ENCODE results near the gene XG.
"Not testable (repeated sequence)": the region's sequence is repeated elsewhere in the genome, so short reads cannot be mapped to it uniquely, and the experiment has no call there.

The XG gene

DNA sequence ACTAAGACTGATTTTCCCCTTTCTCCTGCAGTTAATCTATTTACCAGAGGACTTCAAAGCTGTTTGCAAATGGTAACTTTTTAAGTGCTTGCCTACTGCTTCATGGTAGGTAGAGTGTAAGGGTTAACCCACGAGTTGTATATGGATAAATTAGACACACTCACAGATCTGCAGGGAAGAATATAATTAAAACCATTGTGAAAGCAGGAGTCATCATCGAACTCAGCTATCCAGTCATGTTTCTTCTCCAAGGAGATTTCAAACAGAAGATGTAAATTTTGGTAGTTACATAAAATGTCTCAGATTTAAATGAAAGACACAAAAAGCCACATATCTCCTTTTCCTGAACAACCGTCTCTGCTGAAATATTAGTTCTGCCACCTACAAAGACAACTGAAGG lies 549 bp upstream of the XG start:
- DNase-seq (ENCODE audit: low read depth), result no peak
- no peak overlapping the region for H3K4me3 ChIP-seq (ENCODE audit: low read depth, low read length)
- no peak for TF ChIP-seq MAX (IDR thresholded peaks at IDR 0.05; ENCODE audit: low read depth, low read length)
- no peak for TF ChIP-seq POLR2A (IDR thresholded peaks at IDR 0.05; ENCODE audit: extremely low read depth, insufficient read length)
- no peak for TF ChIP-seq MYC (IDR thresholded peaks at IDR 0.05; ENCODE audit: low read depth, low read length)
- TF ChIP-seq CTCF (IDR thresholded peaks at IDR 0.05; ENCODE audit: low read depth, low read length), result no peak

DNA sequence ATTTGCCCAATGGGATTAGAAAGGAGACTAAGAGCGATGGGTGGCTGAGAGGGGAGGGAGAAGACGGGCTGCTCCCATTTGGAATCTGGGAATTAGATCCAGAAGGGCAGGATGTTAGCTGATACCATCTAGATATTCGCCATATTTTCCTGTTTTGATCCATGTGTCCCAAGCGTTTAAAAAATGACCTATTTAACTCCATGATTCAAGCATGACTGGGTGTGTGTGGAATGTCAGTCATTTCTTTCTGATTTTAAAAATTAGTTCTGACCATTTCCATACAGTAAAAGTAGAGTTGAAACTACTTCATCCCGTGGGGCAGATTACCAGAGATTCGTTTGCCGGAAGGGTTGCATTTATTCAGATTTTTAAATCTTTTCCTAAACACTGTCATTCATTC lies 601 bp downstream of the XG start:
- not testable (repeated sequence) for H3K4me3 ChIP-seq (ENCODE audit: low read depth, low read length); DNase-seq (ENCODE audit: low read depth)

DNA sequence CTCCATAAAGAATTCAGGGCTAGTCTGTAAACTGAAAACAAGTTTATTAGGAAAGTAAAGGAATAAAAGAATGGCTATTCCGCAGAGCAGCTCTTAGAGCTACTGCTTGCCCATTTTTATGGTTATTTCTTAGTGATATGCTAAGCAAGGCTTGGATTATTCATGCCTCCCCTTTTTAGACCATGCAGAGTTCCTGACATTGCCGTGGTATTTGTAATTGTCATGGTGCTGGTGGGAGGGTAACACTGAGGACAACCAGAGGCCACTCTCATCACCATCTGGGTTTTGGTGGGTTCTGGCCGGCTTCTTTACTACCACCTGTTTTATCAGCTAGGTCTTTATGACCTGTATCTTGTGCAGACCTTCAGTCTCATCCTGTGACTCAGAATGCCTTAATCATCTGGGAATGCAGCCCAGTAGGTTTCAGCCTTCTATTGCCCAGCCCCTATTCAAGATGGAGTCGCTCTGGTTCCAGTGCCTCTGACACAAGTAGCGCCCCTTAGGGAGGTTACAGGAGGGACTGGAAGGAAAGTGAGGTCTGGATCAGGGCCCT lies 3.4 kb downstream of the XG start:
- not testable (repeated sequence) for DNase-seq (ENCODE audit: low read depth); H3K4me3 ChIP-seq (ENCODE audit: low read depth, low read length)

- DNase-seq (ENCODE audit: low read depth), result no peak
- H3K4me3 ChIP-seq (ENCODE audit: low read depth, low read length), result no peak overlapping the region
- TF ChIP-seq MAX (IDR thresholded peaks at IDR 0.05; ENCODE audit: low read depth, low read length) (no peak), MYC (IDR thresholded peaks at IDR 0.05; ENCODE audit: low read depth, low read length) (no peak), POLR2A (IDR thresholded peaks at IDR 0.05; ENCODE audit: extremely low read depth, insufficient read length) (no peak)
These were observed 4.7 kb downstream of the XG start for GRCh38 chrX:2756548-2756947.

GRCh38 chrX:2761246-2761645 lies 9.4 kb downstream of the XG start:
- DNase-seq (ENCODE audit: low read depth), result no peak
- no peak for TF ChIP-seq CTCF (IDR thresholded peaks at IDR 0.05; ENCODE audit: low read depth, low read length)
- H3K4me3 ChIP-seq (ENCODE audit: low read depth, low read length), result no peak overlapping the region

DNA sequence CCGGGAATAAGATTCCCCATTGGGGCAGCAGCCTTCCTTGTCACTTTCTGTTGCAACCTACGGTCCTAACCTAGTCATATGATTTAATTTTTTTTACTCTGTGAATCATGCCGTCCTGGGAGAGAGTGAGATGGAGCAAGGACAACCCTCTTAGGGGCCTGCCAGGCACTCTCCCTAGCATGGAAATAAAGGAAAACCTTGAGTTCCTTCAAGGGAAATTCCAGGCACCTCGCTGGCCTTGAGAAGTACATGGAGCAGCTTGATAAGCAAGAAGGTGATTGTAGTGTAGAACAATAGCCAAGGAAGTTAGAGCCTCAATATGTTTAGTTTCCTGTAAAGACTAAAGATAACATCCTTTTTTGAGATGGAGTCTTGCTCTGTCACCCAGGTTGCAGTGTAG lies 10.8 kb downstream of the XG start:
- not testable (repeated sequence) for DNase-seq (ENCODE audit: low read depth); H3K4me3 ChIP-seq (ENCODE audit: low read depth, low read length)

GRCh38 chrX:2764766-2765548 lies 13.1 kb downstream of the XG start:
- not testable (repeated sequence) for H3K4me3 ChIP-seq (ENCODE audit: low read depth, low read length); DNase-seq (ENCODE audit: low read depth)

DNA sequence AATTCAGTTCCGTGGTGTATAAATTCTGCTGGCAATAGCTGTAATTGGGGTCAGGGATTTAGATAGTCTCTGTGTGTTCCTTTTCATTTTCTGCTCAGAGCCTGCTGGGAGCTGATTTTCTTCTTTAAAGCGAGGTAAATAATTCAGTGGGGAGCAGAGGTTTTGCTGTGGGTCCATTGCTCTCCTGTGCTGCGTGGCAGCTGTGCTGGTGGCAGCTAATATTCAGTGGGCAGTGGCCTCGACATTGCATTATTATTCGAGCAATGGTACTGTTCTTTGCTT lies 13.7 kb downstream of the XG start:
- DNase-seq (ENCODE audit: low read depth), result no peak
- TF ChIP-seq POLR2A (IDR thresholded peaks at IDR 0.05; ENCODE audit: extremely low read depth, insufficient read length), result no peak
- no peak for TF ChIP-seq MAX (IDR thresholded peaks at IDR 0.05; ENCODE audit: low read depth, low read length)
- TF ChIP-seq CTCF (IDR thresholded peaks at IDR 0.05; ENCODE audit: low read depth, low read length), result no peak
- TF ChIP-seq MYC (IDR thresholded peaks at IDR 0.05; ENCODE audit: low read depth, low read length), result no peak
- H3K4me3 ChIP-seq (ENCODE audit: low read depth, low read length), result no peak overlapping the region

DNA sequence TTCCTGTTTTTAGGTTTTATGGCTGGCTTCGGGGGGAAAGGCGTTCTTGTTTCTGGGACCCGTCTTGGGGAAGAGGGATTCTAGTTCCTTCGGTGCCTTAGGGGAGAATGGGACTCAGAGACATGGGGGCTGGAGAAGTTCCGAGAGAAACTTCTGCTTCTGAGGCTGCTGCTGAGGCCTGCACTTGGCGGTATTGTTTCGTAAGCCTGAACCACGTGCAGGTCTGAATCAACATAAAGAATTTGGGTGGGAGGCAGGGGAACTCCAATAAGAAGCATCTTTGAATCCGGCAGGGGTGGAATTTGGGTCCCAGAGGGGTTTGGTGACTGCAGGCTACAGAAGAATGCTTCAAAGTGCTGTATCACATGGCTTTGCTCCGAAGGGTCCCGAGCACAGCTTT lies 15.1 kb downstream of the XG start:
- TF ChIP-seq POLR2A (IDR thresholded peaks at IDR 0.05; ENCODE audit: extremely low read depth, insufficient read length), result no peak
- peak; percentile 92 for TF ChIP-seq MAX (IDR thresholded peaks at IDR 0.05; ENCODE audit: low read depth, low read length)
- TF ChIP-seq MYC (IDR thresholded peaks at IDR 0.05; ENCODE audit: low read depth, low read length), result peak; percentile 63
- TF ChIP-seq CTCF (IDR thresholded peaks at IDR 0.05; ENCODE audit: low read depth, low read length), result no peak
- no peak overlapping the region for H3K4me3 ChIP-seq (ENCODE audit: low read depth, low read length)
- peak; percentile 75 for DNase-seq (ENCODE audit: low read depth)
